Measurements from ENCODE around the gene PHF21A.

PHF21A gene

GRCh38 chr11:46010100-46010499, 111.2 kb downstream of the PHF21A start:
- H3K79me2 ChIP-seq (ENCODE audit: control insufficient read depth, insufficient read depth, low read length, unreplicated experiment): no peaks in the 10 kb centered on the region
- no peak overlapping the region for H3K4me3 ChIP-seq (ENCODE audit: low read depth, low read length)
- no peak overlapping the region for H3K27ac ChIP-seq (ENCODE audit: low read depth, low read length)
- no peaks in the 10 kb centered on the region for H3K27me3 ChIP-seq (ENCODE audit: insufficient read depth, low read length)
- no peaks in the 10 kb centered on the region for H3K4me1 ChIP-seq (ENCODE audit: control insufficient read depth, insufficient read depth, low read length, unreplicated experiment)
- H3K36me3 ChIP-seq (ENCODE audit: insufficient read depth, low read length): peaks cover 2% of the 10 kb centered on the region; the same call in 1 of the 2 replicates
- H2AFZ ChIP-seq (ENCODE audit: low read length, unreplicated experiment): no peak overlapping the region

- no peaks in the 10 kb centered on the region for H3K4me1 ChIP-seq (ENCODE audit: control insufficient read depth, insufficient read depth, low read length, unreplicated experiment)
- no peaks in the 10 kb centered on the region for H3K36me3 ChIP-seq (ENCODE audit: insufficient read depth, low read length)
- no peak overlapping the region for H2AFZ ChIP-seq (ENCODE audit: low read length, unreplicated experiment)
- no peak overlapping the region for H3K4me3 ChIP-seq (ENCODE audit: low read depth, low read length)
- no peaks in the 10 kb centered on the region for H3K27me3 ChIP-seq (ENCODE audit: insufficient read depth, low read length)
- H3K79me2 ChIP-seq (ENCODE audit: control insufficient read depth, insufficient read depth, low read length, unreplicated experiment): peaks cover 3% of the 10 kb centered on the region
- H3K27ac ChIP-seq (ENCODE audit: low read depth, low read length): no peak overlapping the region
These were observed 111.6 kb downstream of the PHF21A start for GRCh38 chr11:46009647-46010046.

GRCh38 chr11:46006418-46007070, 114.7 kb downstream of the PHF21A start:
- Histone ChIP-seq H2AFZ (ENCODE audit: low read length, unreplicated experiment) (no peak overlapping the region), H3K4me1 (ENCODE audit: control insufficient read depth, insufficient read depth, low read length, unreplicated experiment) (peaks cover 11% of the 10 kb centered on the region), H3K36me3 (ENCODE audit: insufficient read depth, low read length) (no peaks in the 10 kb centered on the region), H3K27me3 (ENCODE audit: insufficient read depth, low read length) (no peaks in the 10 kb centered on the region), H3K4me3 (ENCODE audit: low read depth, low read length) (no peak overlapping the region), H3K27ac (ENCODE audit: low read depth, low read length) (no peak overlapping the region), H3K79me2 (ENCODE audit: control insufficient read depth, insufficient read depth, low read length, unreplicated experiment) (peaks cover 4% of the 10 kb centered on the region)

- Histone ChIP-seq H3K4me3 (ENCODE audit: low read depth, low read length) (no peak overlapping the region), H2AFZ (ENCODE audit: low read length, unreplicated experiment) (no peak overlapping the region), H3K4me1 (ENCODE audit: control insufficient read depth, insufficient read depth, low read length, unreplicated experiment) (peaks cover 18% of the 10 kb centered on the region), H3K79me2 (ENCODE audit: control insufficient read depth, insufficient read depth, low read length, unreplicated experiment) (peaks cover 9% of the 10 kb centered on the region), H3K27me3 (ENCODE audit: insufficient read depth, low read length) (no peaks in the 10 kb centered on the region), H3K27ac (ENCODE audit: low read depth, low read length) (no peak overlapping the region), H3K36me3 (ENCODE audit: insufficient read depth, low read length) (no peaks in the 10 kb centered on the region)
These were observed 117.7 kb downstream of the PHF21A start for GRCh38 chr11:46003572-46003971.

- no peak overlapping the region for H3K4me3 ChIP-seq (ENCODE audit: low read depth, low read length)
- no peaks in the 10 kb centered on the region for H3K36me3 ChIP-seq (ENCODE audit: insufficient read depth, low read length)
- H3K27ac ChIP-seq (ENCODE audit: low read depth, low read length): no peak overlapping the region
- H3K27me3 ChIP-seq (ENCODE audit: insufficient read depth, low read length): no peaks in the 10 kb centered on the region
- peaks cover 9% of the 10 kb centered on the region for H3K79me2 ChIP-seq (ENCODE audit: control insufficient read depth, insufficient read depth, low read length, unreplicated experiment)
- no peak overlapping the region for H2AFZ ChIP-seq (ENCODE audit: low read length, unreplicated experiment)
- H3K4me1 ChIP-seq (ENCODE audit: control insufficient read depth, insufficient read depth, low read length, unreplicated experiment): peaks cover 18% of the 10 kb centered on the region
These were observed 119.1 kb downstream of the PHF21A start for GRCh38 chr11:46002189-46002588.

GRCh38 chr11:46001448-46001914, 119.8 kb downstream of the PHF21A start:
- Histone ChIP-seq H3K27ac (ENCODE audit: low read depth, low read length) (no peak overlapping the region), H3K4me1 (ENCODE audit: control insufficient read depth, insufficient read depth, low read length, unreplicated experiment) (peaks cover 18% of the 10 kb centered on the region), H3K79me2 (ENCODE audit: control insufficient read depth, insufficient read depth, low read length, unreplicated experiment) (peaks cover 9% of the 10 kb centered on the region)

GRCh38 chr11:45997599-45997998, 123.7 kb downstream of the PHF21A start:
- no peaks in the 10 kb centered on the region for H3K36me3 ChIP-seq (ENCODE audit: insufficient read depth, low read length)
- H3K4me1 ChIP-seq (ENCODE audit: control insufficient read depth, insufficient read depth, low read length, unreplicated experiment): peaks cover 18% of the 10 kb centered on the region
- peaks cover 4% of the 10 kb centered on the region for H3K79me2 ChIP-seq (ENCODE audit: control insufficient read depth, insufficient read depth, low read length, unreplicated experiment)
- H3K27ac ChIP-seq (ENCODE audit: low read depth, low read length): no peak overlapping the region
- no peaks in the 10 kb centered on the region for H3K27me3 ChIP-seq (ENCODE audit: insufficient read depth, low read length)
- no peak overlapping the region for H2AFZ ChIP-seq (ENCODE audit: low read length, unreplicated experiment)
- H3K4me3 ChIP-seq (ENCODE audit: low read depth, low read length): no peak overlapping the region

More at GRCh38 chr11:46001448-46001914, 119.8 kb downstream of the PHF21A start:
- Histone ChIP-seq H3K4me3 (ENCODE audit: low read depth, low read length) (no peak overlapping the region), H3K27me3 (ENCODE audit: insufficient read depth, low read length) (no peaks in the 10 kb centered on the region), H3K36me3 (ENCODE audit: insufficient read depth, low read length) (no peaks in the 10 kb centered on the region), H2AFZ (ENCODE audit: low read length, unreplicated experiment) (no peak overlapping the region)

- Histone ChIP-seq H3K79me2 (ENCODE audit: control insufficient read depth, insufficient read depth, low read length, unreplicated experiment) (peaks cover 7% of the 10 kb centered on the region), H2AFZ (ENCODE audit: low read length, unreplicated experiment) (no peak overlapping the region), H3K4me1 (ENCODE audit: control insufficient read depth, insufficient read depth, low read length, unreplicated experiment) (peaks cover 9% of the 10 kb centered on the region), H3K27ac (ENCODE audit: low read depth, low read length) (no peak overlapping the region), H3K27me3 (ENCODE audit: insufficient read depth, low read length) (no peaks in the 10 kb centered on the region), H3K36me3 (ENCODE audit: insufficient read depth, low read length) (no peaks in the 10 kb centered on the region), H3K4me3 (ENCODE audit: low read depth, low read length) (no peak overlapping the region)
These were observed 125.9 kb downstream of the PHF21A start for GRCh38 chr11:45995342-45995734.

- no peaks in the 10 kb centered on the region for H3K36me3 ChIP-seq (ENCODE audit: insufficient read depth, low read length)
- no peak overlapping the region for H3K27ac ChIP-seq (ENCODE audit: low read depth, low read length)
- H3K4me3 ChIP-seq (ENCODE audit: low read depth, low read length): no peak overlapping the region
- H3K79me2 ChIP-seq (ENCODE audit: control insufficient read depth, insufficient read depth, low read length, unreplicated experiment): peaks cover 3% of the 10 kb centered on the region
- H2AFZ ChIP-seq (ENCODE audit: low read length, unreplicated experiment): no peak overlapping the region
- peaks cover 9% of the 10 kb centered on the region for H3K4me1 ChIP-seq (ENCODE audit: control insufficient read depth, insufficient read depth, low read length, unreplicated experiment)
- H3K27me3 ChIP-seq (ENCODE audit: insufficient read depth, low read length): no peaks in the 10 kb centered on the region
These were observed 126.6 kb downstream of the PHF21A start for GRCh38 chr11:45994371-45995341.

- H3K4me3 ChIP-seq (ENCODE audit: low read depth, low read length): no peak overlapping the region
- no peak overlapping the region for H3K27ac ChIP-seq (ENCODE audit: low read depth, low read length)
- no peak overlapping the region for H2AFZ ChIP-seq (ENCODE audit: low read length, unreplicated experiment)
- no peaks in the 10 kb centered on the region for H3K36me3 ChIP-seq (ENCODE audit: insufficient read depth, low read length)
- peaks cover 3% of the 10 kb centered on the region for H3K79me2 ChIP-seq (ENCODE audit: control insufficient read depth, insufficient read depth, low read length, unreplicated experiment)
- peaks cover 9% of the 10 kb centered on the region for H3K4me1 ChIP-seq (ENCODE audit: control insufficient read depth, insufficient read depth, low read length, unreplicated experiment)
- no peaks in the 10 kb centered on the region for H3K27me3 ChIP-seq (ENCODE audit: insufficient read depth, low read length)
These were observed 127.7 kb downstream of the PHF21A start for GRCh38 chr11:45993531-45994001.

Data from ACC112 (cell line).